Measurements from ENCODE around the gene ZNF777. TPM values are rescaled to one million over a fixed set of nuclear protein-coding genes. Genes with fewer than 3 reads are reported as not detected.

Gene ZNF777
- total and polyA plus RNA-seq, 9 of the 15 experiments (the other 6 are each of a cell fraction or from before 2014, with no cell fraction given): 0.11 to 32.6 (median 9.0) TPM

DNA sequence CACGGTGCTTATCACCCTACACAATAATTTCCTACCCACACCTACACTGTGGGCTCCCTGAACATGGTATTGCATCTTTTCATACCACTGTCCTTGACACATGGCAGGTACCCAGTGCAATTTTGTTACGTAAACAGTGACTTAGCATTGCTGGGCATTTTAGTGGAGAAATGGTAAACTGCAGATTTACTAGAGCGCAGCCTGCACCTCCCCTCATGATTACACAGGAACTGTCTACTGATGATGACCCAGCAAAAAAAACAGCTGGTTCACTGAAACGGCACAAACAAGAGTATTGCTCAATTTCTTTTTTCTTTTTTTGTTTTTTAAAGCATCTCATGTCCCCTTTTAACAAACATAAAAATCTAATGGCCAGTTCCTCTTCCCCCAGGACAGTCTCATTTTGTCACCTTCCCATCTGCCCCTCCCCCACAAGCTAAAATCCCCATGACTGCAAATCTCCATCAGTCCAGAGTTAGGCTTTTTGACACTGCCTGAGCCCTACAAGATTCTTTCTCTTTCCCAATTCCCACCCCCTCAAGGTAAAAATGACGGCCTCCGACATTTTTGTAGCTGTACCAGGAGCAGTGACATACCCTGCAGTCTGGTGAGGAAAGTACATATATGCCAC lies 34.0 kb upstream of the ZNF777 start (continued):
- TF ChIP-seq NFATC3 (IDR thresholded peaks at IDR 0.05) (no peak), HDAC2 (IDR thresholded peaks at IDR 0.05) (peak; percentile 91; the same call in 1 of the 2 replicates), ZNF316 (IDR thresholded peaks at IDR 0.05) (peak; percentile 100), BRD9 (IDR thresholded peaks at IDR 0.05; ENCODE audit: low read depth, partially characterized antibody) (peak; percentile 70), MAZ (CRISPR knock-in tag; conservative IDR thresholded peaks at IDR 0.05 in 1 of 2, IDR thresholded peaks at IDR 0.05 in 1 of 2) (0 out of 4 replicates have a peak, but pooled peaks of 1 of the 2 experiments have one; percentile 45), TRIM28 (IDR thresholded peaks at IDR 0.05) (peak; percentile 66; the same call in 1 of the 2 replicates), ELF1 (tag; IDR thresholded peaks at IDR 0.05) (no peak), FIP1L1 (IDR thresholded peaks at IDR 0.05; ENCODE audit: low read depth, low read length, poor library complexity, severe bottlenecking) (no peak), OTX1 (CRISPR knock-in tag; IDR thresholded peaks at IDR 0.05) (0 out of 2 replicates have a peak, but pooled peaks have one; percentile 77), ZNF324 (CRISPR knock-in tag; IDR thresholded peaks at IDR 0.05) (no peak), FOXJ2 (tag; IDR thresholded peaks at IDR 0.05) (peak; percentile 83), DMBX1 (CRISPR knock-in tag; IDR thresholded peaks at IDR 0.05; ENCODE audit: borderline replicate concordance) (no peak), ELF4 (CRISPR knock-in tag; IDR thresholded peaks at IDR 0.05) (0 out of 2 replicates have a peak, but pooled peaks have one; percentile 7), ZNF766 (CRISPR knock-in tag; conservative IDR thresholded peaks at IDR 0.05) (peak; percentile 16; the same call in 1 of the 2 replicates), TEAD2 (tag; IDR thresholded peaks at IDR 0.05) (peak; percentile 76; the same call in 1 of the 2 replicates)
- TF ChIP-seq, protein P1, sequence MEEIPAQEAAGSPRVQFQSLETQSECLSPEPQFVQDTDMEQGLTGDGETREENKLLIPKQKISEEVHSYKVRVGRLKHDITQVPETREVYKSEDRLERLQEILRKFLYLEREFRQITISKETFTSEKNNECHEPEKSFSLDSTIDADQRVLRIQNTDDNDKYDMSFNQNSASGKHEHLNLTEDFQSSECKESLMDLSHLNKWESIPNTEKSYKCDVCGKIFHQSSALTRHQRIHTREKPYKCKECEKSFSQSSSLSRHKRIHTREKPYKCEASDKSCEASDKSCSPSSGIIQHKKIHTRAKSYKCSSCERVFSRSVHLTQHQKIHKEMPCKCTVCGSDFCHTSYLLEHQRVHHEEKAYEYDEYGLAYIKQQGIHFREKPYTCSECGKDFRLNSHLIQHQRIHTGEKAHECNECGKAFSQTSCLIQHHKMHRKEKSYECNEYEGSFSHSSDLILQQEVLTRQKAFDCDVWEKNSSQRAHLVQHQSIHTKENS (CRISPR knock-in tag; IDR thresholded peaks at IDR 0.05): no peak
- TF ChIP-seq, protein P2, sequence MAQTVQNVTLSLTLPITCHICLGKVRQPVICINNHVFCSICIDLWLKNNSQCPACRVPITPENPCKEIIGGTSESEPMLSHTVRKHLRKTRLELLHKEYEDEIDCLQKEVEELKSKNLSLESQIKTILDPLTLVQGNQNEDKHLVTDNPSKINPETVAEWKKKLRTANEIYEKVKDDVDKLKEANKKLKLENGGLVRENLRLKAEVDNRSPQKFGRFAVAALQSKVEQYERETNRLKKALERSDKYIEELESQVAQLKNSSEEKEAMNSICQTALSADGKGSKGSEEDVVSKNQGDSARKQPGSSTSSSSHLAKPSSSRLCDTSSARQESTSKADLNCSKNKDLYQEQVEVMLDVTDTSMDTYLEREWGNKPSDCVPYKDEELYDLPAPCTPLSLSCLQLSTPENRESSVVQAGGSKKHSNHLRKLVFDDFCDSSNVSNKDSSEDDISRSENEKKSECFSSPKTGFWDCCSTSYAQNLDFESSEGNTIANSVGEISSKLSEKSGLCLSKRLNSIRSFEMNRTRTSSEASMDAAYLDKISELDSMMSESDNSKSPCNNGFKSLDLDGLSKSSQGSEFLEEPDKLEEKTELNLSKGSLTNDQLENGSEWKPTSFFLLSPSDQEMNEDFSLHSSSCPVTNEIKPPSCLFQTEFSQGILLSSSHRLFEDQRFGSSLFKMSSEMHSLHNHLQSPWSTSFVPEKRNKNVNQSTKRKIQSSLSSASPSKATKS (CRISPR knock-in tag; IDR thresholded peaks at IDR 0.05): no peak
- TF ChIP-seq, protein P3, sequence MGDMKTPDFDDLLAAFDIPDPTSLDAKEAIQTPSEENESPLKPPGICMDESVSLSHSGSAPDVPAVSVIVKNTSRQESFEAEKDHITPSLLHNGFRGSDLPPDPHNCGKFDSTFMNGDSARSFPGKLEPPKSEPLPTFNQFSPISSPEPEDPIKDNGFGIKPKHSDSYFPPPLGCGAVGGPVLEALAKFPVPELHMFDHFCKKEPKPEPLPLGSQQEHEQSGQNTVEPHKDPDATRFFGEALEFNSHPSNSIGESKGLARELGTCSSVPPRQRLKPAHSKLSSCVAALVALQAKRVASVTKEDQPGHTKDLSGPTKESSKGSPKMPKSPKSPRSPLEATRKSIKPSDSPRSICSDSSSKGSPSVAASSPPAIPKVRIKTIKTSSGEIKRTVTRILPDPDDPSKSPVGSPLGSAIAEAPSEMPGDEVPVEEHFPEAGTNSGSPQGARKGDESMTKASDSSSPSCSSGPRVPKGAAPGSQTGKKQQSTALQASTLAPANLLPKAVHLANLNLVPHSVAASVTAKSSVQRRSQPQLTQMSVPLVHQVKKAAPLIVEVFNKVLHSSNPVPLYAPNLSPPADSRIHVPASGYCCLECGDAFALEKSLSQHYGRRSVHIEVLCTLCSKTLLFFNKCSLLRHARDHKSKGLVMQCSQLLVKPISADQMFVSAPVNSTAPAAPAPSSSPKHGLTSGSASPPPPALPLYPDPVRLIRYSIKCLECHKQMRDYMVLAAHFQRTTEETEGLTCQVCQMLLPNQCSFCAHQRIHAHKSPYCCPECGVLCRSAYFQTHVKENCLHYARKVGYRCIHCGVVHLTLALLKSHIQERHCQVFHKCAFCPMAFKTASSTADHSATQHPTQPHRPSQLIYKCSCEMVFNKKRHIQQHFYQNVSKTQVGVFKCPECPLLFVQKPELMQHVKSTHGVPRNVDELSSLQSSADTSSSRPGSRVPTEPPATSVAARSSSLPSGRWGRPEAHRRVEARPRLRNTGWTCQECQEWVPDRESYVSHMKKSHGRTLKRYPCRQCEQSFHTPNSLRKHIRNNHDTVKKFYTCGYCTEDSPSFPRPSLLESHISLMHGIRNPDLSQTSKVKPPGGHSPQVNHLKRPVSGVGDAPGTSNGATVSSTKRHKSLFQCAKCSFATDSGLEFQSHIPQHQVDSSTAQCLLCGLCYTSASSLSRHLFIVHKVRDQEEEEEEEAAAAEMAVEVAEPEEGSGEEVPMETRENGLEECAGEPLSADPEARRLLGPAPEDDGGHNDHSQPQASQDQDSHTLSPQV (IDR thresholded peaks at IDR 0.05): peak; percentile 95
- TF ChIP-seq, protein P4, sequence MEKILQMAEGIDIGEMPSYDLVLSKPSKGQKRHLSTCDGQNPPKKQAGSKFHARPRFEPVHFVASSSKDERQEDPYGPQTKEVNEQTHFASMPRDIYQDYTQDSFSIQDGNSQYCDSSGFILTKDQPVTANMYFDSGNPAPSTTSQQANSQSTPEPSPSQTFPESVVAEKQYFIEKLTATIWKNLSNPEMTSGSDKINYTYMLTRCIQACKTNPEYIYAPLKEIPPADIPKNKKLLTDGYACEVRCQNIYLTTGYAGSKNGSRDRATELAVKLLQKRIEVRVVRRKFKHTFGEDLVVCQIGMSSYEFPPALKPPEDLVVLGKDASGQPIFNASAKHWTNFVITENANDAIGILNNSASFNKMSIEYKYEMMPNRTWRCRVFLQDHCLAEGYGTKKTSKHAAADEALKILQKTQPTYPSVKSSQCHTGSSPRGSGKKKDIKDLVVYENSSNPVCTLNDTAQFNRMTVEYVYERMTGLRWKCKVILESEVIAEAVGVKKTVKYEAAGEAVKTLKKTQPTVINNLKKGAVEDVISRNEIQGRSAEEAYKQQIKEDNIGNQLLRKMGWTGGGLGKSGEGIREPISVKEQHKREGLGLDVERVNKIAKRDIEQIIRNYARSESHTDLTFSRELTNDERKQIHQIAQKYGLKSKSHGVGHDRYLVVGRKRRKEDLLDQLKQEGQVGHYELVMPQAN (IDR thresholded peaks at IDR 0.05; ENCODE audit: borderline replicate concordance): peak; percentile 74; the same call in 1 of the 2 replicates

All from K562 (cell line).